GM12801 (cell line): Measurements from ENCODE around the gene SKIDA1.

Experiments used
- TF ChIP-seq, protein P1 (sequence below): IDR thresholded peaks from one replicate; pipeline ENCODE4 v1.5.1; 2011; ENCODE audit warnings: control low read depth; ENCODE audit not compliant: insufficient read length; ENCODE audit errors: extremely low read depth

SKIDA1 gene

DNA sequence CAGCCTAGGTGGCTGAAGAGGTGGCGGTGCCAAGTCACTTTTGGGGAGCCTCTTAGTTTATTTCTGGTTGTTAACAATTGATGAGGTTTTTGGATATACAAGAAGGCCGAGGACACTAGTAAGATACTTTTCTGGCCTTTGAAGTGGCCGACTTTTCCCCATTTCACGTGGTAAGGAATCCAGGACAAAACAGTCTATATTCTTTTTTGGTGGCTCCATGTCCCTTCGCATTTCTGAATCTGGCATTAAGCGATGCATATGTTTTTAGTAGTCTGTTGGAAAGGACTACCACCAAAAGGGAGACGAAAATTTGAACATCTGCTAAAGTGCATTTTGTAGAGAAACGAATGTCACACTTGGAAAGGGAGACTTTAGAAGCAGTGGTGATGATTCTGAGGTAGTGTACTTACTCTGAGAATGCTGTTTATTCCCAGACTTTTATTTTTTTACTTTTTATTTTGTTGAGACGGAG, 10.0 kb upstream of the SKIDA1 start:
- TF ChIP-seq, protein P1, sequence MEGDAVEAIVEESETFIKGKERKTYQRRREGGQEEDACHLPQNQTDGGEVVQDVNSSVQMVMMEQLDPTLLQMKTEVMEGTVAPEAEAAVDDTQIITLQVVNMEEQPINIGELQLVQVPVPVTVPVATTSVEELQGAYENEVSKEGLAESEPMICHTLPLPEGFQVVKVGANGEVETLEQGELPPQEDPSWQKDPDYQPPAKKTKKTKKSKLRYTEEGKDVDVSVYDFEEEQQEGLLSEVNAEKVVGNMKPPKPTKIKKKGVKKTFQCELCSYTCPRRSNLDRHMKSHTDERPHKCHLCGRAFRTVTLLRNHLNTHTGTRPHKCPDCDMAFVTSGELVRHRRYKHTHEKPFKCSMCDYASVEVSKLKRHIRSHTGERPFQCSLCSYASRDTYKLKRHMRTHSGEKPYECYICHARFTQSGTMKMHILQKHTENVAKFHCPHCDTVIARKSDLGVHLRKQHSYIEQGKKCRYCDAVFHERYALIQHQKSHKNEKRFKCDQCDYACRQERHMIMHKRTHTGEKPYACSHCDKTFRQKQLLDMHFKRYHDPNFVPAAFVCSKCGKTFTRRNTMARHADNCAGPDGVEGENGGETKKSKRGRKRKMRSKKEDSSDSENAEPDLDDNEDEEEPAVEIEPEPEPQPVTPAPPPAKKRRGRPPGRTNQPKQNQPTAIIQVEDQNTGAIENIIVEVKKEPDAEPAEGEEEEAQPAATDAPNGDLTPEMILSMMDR, result no peak

GRCh38 chr10:21534604-21535493, 9.4 kb upstream of the SKIDA1 start:
- TF ChIP-seq, protein P1, result no peak

DNA sequence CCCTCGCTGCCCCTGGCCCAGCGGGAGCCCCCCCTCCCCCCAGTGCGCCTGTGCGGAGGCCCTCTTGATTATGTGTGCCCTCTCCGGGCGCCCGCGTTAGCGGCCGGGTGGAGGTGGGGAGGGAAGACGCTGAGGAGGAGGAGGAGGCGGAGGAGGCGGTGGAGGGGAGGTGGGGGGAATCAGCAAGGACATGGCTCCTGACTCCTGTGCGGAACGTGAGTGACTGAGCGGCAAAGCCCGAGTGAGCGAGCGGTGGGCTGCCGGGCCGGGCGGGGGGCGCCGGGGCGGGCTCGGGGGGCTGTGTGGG, 8.8 kb upstream of the SKIDA1 start:
- TF ChIP-seq, protein P1, result no peak

DNA sequence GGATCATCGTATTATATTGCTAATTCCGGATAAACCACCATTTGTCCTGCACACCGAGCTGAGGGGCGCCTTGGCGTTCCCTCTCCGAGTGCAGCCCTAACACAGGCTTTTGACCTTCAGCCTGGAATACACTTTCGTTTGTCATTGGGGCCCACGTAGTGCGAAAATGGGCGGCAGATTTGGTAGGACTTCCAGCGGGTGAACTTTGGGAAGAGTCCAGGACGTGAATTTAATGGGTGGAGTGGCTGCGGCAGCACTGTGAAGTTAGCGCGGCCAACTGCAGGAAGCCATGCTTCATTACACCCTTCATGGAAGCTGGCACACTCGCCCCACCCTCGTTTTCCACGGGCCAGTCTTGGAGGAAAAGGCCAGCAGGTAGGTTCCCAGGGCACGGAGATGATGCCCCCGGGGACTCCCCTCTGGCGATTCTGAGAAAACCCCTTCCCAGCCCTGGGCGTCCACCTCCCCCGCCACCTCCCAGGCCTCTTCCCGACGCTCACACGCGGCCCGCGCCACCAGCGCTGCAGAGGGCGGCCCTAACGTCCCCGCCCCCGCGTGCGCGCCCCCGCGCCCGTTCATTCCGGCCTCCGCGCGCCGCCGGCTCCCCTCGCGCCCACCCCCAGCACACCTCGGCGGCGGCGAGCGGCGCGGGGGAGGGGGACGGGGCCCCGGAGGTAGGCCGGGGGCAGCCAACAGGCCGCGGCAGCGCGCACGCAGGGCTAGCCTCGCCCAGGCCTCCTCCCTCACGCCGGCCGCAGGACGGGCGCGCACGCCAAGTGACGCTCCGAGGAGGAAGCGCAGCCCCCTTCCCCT, 8.2 kb upstream of the SKIDA1 start, which contains the start of gene MLLT10:
TSS of gene MLLT10 (plus strand) at position 766 of the 813 bp plus-strand sequence. CDS start 413 bp downstream, outside the sequence.
- TF ChIP-seq, protein P1, result no peak

DNA sequence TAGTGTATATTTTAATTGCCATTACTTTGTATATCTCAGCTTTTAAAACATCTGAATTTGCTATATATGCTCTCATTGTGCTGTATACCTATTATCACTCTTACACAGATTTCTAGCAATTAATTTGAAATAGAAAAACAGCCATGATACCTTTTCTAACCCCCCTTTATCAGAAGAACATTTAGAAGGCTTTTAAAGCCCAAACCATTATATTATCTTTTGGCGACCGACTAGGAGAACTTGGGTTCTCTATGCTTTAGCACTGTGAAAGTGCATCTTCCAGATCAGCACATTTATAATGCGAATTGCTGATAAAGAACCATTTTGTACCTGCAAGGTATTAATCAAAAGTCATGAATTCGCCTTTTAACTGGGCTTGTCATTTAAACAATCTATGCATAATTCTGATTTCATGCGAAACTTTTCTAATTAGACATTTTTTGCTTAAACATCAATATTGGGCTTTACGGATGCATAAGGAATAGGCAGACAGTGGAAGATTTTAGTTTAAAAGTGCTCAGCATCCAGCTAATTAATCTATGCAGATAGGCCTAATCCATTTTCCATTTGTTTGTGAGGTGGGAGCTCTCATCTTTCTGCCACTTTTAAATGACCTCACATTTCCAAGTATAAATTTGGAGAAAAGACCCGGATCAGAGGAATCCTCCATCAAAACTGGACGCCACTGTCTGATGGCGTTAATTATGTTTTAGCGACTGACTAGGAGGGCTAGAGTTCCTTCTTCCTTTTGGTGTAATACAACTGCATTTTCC, 7.4 kb upstream of the SKIDA1 start:
- TF ChIP-seq, protein P1, result no peak

- TF ChIP-seq, protein P1, result no peak
These were observed 5.7 kb upstream of the SKIDA1 start for GRCh38 chr10:21531164-21531563.

DNA sequence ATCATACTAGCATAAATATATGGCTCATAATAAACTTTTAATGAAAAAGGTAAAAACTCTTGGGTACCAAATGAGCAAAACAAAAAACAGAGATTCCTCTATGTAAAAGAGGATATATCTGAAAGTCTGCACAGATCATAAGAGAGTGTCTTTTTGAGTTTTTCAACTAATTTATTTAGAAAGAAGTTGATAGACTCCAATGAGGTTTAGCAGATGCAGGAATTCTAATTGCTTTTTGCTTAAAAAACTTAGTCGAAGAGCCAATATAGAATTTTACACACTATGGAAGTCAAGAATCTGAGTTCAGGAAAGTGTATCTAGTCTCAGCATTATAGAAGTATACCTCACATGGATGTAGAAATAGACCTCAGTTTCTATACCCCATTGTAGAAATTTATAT, 5.2 kb upstream of the SKIDA1 start:
- TF ChIP-seq, protein P1, result no peak
